Activated T-cell treated with anti-CD3 and anti-CD28 coated beads for 48 hours (primary cell): ENCODE measurements around the gene MUCL3.
"Not testable (repeated sequence)": the region's sequence is repeated elsewhere in the genome, so short reads cannot be mapped to it uniquely, and the experiment has no call there.

Experiments
- DNase-seq: peaks from one replicate; pipeline ENCODE4 v3.0.0-alpha.2; 2020; ENCODE audit warnings: low read depth

The MUCL3 gene

DNA sequence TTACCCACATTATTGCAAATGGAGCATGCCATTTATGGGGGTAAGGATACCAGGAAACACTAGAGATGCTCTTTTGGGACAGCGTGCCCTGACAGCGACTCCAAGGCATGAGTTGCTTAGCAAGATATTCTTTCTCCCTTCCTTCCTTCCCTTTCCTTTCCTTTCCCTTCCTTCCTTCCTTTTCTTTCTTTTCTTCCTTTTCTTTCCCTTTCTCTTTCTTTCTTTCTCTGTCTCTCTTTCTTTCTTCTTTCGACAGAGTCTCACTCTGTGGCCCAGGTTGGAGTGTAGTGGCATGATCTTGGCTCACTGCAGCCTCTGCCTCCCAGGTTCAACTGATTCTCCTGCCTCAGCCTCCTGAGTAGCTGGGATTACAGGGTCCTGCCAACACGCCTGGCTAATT lies 3.3 kb downstream of the MUCL3 start:
- DNase-seq = no peak

DNA sequence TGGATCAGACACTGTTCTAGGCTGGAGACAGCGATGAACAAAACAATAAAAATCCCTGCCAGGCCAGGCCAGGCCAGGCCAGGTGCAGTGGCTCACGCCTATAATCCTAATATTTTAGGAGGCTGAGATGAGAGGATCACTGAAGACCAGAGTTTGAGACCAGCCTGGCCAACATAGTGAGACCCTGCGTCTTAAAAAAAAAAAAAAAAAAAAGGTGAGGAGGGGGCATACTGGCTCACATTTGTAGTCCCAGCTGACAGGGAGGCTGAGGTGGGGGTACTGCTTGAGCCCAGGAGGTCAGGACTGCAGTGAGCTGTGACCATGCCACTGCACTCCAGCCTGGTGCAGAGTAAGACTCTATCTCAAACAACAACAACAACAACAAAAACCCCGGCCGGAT lies 4.5 kb downstream of the MUCL3 start:
- DNase-seq = no peak

DNA sequence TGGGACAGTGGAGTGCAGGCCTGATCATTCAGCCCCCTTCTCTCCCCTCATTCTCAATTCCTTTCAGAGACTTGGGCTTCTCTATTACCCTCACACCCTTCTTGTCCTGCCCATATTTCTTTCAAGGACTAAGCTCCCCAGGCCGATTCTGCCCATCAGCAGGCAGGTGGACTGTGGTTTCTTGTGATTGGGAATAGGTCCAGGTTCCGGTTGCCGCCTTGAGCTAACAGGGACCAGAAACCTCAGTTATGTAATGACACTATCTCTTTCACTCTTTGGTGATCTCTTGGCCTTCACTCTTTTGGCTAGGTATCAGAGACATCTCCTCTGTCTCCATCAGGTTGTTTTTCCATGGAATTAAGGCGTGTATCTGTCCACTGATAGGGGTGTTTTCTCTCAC lies 6.5 kb downstream of the MUCL3 start:
- DNase-seq = no peak

DNA sequence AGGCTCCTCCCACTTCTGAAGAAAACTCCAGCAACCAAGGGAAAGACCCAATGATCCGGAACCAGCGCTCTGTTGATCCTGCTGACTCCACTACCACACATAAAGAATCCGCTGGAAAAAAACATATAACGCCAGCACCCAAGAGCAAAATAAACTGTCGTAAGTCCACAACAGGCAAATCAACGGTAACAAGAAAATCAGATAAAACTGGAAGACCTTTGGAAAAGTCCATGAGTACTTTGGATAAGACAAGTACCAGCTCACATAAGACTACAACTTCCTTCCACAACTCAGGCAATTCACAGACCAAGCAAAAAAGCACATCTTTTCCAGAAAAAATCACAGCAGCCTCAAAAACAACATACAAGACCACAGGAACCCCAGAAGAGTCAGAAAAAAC lies 8.0 kb downstream of the MUCL3 start:
- DNase-seq = no peak

DNA sequence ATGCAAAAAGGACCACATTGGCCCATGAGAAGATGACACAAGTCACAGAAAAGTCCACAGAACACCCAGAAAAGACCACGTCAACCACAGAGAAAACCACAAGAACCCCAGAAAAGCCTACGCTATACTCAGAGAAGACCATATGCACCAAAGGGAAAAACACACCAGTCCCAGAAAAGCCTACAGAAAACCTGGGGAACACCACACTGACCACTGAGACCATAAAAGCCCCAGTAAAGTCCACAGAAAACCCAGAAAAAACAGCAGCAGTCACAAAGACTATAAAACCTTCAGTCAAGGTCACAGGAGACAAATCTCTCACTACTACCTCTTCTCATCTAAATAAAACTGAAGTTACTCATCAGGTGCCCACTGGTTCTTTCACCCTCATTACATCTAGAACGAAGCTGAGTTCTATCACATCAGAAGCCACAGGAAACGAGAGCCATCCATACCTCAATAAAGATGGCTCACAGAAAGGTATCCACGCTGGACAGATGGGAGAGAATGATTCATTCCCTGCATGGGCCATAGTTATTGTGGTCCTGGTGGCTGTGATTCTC lies 11.2 kb downstream of the MUCL3 start:
- no peak for DNase-seq

DNA sequence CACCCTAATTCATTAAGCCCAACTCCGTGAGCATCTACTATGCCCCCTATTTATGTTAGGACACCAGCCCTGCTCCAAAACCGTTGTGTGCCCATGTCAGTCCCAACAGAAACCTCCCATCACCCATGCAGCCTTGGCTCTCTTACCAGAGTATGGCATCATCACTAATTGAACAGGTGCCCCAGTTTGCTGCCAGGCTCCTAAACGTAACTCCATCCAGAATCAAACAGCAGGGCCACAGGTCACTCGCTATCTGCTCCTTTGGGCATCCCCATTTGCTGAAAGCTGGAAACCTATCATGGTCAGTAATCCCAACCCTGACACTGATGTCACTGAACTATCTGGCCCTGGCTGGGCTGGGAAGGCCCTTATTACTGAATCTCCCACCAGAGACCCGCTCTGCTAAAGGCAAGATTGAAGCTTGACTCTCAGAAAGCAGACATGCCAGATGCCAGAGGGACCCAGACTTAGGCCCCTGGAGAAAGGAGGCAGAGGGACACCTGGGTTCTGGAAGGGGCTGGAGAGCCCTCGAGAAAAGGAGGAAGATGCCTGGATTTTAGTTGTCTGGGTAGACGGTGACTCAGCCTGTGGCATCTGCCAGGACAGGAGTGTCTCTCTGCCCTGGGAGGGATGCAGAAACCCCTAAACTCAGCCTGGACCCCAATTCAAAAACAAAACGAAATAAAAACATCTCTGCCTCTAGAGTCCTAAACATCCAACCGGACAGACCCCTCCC lies 14.0 kb downstream of the MUCL3 start:
- DNase-seq = no peak

DNA sequence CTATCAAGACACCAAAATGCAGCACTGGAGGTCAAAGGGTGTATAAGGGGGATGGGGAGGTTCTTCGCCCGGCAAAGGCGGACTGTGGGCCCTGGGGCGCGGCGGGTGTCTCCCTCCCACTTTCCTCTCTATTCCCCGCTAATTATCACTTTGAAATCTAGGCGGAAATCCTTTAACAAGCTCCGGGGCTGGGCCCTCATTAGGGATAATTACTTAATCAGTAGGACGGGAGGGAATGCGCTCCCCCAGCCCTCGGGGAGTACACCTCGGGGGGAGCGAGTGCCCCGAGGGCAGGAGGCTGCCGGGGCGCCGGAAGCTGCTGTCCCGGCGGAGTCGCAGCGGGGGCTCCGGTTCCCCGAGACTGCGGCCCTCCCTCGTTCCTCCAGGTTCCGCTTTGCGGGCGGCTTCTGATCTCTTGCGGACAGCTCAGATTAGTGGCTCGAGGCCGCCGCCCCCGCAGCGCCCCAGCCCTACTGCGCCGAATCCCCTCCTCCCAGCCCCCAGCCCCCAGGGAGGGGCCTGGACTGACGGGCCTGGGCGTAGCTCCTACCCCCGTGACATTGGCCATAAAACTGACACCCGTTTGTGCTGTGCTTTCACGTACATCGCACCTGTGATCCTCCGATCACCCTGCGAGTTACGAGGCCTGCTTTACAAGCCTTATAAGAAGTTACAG lies 14.7 kb downstream of the MUCL3 start:
- DNase-seq = peak; percentile 82

DNA sequence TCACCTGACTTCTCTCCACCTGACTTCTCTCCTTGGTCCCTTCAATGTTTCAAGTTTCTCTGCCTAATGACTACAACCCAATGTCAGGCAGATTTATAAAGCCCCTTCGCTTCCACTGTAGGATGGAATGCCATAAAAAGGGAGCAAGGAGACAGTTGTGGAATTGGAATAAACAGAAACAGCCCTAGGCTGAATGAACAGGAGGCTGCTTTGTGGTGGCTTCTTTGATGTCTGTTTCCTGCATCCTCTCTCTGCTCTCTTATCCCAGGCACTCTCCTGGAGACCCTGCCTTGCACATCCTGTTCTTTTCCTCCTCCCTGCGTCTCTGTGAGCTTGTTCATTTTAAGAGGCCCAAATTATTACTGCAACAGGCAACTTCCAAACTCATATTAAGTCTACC lies 16.9 kb downstream of the MUCL3 start:
- DNase-seq = no peak

DNA sequence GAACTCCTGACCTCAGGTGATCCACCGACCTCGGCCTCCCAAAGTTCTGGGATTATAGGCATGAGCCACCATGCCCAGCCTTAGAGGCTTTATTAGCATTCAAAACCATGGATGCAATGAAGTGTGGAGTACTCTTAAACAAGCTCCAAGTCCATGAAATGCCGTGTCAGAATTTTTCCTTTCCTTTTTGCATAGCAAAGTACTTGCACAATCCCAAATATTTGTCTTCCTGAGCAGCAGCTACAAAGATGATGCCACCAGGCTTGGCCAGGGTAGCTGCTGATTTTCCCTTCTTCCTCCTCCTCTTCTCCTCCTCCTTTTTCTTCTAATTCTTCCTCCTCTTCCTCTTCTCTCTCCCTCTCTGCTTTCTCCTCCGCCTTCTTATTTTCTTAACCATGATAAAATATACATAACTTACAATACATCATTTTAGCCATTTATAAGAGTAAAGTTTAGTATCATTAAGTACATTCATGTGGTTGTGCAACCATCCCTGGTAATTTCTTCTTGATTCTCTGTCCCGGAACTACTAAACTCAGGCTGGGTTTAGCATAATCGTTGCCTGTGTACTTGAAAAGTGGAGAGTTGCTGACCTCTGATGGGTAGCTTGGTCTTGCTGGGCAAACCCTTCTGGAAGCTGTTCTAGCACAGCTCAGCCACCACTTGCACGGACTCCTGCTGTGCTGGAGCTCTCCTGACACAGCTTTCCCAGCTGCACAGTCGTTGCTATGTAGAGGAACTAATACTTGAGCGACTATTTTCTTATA lies 20.3 kb downstream of the MUCL3 start:
- DNase-seq = no peak

DNA sequence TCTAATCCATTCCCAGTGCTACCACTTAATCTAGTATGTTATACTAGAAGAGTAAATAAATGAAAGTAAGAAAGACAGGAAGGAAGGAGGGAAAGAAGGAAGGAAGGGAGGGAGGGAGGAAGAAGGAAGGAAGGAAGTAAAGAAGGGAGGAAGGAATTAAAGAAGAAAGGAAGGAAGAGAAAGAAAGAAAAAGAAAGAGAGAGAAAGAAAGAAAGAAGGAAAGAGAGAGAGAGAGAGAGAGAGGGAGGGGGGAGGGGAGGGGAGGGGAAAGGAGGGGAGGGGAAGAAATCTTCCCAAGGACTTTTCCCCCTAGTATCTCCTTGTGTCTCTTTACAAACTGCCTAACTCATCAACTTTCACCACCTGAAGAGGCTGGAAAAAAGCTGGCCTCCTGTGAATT lies 21.9 kb downstream of the MUCL3 start:
- no peak for DNase-seq

DNA sequence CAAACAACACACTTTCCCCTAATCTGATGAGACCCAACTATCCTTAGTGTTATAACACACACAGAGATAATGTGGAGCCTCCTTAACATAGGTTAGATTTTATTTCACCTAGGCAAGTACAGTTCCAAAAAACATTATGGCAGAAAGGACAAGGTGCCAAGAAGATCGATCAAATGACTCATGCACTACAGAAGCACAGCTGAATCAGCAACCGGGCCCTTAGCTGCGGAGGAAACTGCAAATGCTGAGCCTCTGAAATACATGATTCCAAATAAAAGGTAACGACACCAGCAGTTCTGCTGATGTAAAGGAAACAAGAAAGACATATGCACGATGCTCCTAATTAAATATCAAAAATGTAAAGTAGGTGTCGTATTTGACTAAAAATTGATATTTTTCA lies 22.9 kb downstream of the MUCL3 start:
- no peak for DNase-seq

DNA sequence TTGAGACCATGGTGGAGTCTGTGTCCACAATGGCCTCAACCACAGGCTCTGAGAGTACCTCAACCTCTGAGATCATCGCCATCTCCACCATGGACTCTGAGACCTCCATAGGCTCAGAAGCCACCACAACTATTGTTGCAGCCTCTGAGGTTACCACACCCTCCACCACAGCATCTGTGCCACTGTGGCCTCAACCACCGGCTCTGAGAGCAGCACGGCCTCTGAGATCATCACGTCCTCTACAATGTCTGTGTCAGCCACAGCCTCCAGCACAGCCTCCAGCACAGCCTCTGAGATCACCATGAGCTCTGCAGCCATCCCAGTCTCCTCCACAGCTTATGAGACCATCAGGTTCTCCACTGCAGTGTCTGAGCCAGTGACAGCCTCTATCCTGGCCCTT lies 23.3 kb downstream of the MUCL3 start:
- DNase-seq = no peak

DNA sequence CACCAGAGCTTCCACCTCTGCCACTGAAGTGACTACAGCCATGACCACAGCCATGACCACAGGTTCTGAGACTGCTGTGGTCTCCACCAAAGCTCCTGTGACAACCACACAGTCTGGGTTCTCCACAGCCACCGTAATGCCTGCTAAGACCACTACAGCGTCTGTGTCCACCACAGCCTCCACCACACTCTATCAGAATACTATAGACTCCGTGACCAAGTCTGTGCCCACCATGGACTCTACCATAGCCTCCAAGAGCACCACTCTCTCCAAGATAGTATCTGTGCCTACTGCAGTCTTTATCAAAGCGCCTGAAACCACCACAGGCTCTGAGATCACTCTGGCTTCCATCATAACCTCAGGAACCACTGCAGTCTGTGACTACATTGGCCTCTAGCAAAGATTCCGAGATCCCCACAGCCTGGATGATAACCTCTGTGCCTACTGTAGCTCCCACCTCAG lies 24.4 kb downstream of the MUCL3 start:
- no peak for DNase-seq

DNA sequence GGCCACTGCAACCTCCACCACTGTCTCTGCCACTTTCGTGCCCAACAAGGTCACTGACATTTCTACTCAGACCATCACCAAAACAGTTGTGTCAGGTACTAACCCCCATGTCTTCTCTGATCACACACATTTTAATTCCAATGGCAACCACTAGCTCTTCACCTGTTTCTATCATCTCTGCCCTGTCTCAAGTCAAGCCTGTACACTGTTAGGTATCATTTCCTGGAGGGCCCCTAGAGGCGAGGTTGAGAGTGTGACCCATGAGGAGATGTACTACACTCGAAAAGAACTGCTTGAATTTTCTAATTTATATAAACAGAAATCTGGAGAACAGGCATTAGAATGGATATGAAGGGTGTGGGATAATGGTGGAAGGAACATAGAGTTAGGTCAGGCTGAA lies 25.4 kb downstream of the MUCL3 start:
- no peak for DNase-seq

DNA sequence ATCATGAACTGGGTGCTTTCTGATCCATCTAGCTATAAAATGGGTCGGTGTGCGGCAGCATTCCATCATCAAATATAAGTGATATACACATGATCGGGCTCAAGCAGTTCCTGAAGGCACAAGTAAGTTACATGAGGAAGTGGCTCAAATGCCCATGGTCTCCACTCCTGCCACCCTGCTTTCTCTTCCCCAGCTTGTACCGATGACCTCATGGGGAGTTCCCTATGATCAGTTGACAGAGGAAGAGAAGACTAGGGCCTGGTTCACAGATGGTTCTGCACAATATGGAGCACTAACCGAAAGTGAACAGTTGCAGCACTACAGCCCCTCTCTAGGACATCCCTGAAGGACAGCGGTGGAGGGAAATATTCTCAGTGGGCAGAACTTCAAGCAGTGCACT lies 28.4 kb downstream of the MUCL3 start:
- DNase-seq = not testable (repeated sequence)

DNA sequence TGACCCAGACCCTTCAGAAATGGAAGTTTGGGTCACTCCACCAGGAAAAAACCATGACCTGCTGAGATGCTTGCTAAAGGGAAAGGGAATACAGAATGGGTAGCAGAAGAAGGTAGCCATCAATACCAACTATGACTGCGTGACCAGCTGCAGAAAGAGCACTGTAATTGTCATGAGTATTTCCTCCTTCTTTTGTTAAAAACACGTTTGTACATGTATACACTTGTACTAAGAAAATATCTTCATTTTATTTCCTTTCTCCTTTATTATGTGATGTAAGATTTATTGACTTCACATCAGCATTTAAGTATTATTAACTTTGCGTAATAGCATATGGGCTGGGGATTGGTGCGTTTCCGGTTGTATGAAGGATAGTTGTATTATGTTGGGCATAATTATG lies 30.2 kb downstream of the MUCL3 start:
- no peak for DNase-seq

DNA sequence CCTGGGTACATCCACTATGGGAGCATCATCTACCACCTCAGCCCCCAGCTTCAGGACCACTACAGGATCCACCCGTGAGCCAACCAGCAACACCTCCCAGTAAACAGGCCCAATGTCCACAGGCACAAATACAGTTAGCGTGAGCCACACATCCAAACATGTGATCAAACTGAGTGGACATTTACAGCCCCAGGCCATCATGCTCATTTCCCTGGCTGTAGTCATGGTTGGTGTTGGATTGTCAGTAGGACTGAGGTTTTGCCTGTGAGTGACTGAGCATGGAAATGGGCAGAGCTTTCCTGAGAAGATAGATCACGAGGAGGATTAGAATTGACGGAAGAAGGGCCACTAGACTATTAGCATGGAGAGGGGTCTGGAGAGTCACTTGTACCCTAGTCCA lies 32.0 kb downstream of the MUCL3 start:
- DNase-seq = no peak

DNA sequence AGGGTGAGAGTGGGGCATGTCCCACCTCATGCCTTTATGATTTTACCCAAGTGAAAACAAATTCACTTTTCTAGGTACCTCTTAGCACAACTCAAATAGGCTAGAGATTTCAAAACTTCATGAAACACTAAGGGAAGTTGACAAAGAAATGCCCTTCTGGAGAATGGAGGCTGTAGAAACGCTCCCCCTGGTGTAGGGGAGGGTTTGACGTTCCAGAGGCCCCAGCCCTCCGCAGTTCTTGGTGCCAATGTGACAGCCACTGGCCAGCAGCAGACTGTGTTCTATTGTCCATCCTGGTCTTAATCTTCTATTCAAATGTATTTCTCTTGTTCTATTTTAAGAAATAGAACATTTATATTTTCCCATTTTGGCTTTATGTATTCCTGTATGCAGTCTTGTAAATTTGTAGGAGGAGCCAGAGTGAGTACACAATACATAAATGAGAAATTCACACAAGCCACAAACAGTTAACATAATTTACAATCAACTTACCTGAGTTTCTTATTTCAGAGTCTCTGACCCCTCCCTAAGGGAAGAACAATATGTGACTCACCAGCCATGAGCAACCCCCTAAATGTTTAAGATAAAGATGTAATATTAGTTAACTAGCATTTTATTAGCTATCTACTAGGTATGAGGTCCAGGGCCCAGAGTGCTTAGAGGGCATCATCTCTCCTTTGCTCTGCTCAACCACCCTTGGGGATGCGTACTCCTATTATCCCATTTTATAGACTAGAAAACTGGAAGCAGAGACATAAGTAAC lies 33.9 kb downstream of the MUCL3 start:
- DNase-seq = no peak

DNA sequence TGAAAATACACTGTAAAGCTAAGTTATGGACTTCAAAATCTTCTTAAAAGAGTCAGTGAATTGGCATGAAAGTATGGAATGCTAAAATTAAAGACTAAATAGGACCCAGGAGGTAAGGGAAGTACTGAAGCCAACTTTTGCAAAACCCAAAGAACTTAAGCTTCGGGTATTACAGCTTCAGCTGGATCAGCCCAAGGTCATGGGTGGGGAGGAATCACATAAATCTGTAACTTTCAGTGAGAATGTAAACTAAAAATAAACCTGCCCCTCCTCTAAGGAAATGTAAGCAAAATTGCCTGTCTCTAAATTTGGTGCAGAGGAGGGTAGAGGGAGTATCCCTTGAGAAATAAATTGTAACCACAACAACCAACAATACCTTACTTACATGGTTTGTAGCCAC lies 38.4 kb downstream of the MUCL3 start:
- DNase-seq = no peak

DNA sequence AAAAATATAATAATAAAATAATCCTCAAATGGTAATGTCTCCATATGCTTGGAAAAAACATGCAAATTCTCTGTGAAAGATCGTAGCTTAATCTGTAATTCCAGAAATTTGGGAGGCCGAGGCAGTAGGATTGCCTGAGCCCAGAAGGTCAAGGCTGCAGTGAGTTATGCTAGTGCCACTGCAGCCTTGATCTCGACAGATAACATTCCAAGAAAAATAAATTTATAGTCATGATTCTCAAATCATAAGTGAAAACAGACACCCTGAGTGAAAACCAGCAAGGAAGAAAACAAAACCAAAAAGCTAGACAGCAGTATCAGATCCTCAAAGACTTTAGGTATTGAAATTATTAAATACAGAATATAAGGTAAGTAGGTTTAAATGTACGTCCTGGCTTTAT lies 38.9 kb downstream of the MUCL3 start:
- DNase-seq = no peak

DNA sequence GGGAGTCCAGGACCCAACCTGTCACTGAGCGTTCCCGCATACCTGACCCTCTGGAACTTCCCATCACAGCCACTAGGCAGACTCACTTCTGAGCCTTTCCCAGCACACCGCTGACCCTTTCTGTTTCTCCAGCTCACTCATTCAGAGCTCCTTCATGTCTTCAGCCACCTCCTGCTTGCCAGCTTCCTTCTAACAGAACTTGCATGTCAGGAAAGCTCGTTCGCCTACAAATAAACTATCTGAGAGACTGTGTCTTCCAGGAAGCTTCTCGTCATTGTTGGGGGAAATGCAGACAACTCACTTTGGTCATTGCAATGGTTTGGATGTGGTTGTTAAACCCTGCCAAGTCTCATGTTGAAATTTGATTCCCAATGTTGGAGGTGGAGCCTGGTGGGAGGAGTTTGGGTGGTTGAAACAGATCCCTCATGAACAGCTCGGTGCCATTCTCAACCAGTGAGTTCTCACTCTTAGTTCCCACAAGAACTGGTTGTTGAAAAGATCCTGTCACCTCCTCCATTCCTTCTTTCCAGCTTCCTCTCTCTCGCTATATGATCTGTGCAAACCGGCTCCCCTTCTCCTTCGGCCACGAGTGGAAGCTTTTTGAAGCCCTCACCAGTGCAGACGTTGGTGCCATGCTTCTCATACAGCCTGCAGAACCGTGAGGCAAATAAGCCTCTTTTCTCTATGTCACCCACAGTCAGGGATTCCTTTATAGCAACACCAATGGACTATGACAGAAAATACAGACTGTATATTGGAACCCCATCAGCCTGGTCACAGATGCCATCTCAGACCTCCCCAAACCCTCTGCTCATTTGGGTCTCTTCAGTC lies 41.4 kb downstream of the MUCL3 start:
- no peak for DNase-seq
